Measurements from ENCODE around the gene TBC1D24. TPM values are rescaled to one million over a fixed set of nuclear protein-coding genes. Genes with fewer than 3 reads are reported as not detected.
A peak's percentile ranks its signal among the peaks of the same experiment; 100 is the strongest.

TBC1D24 gene
- polyA plus RNA-seq, 3 donors, result 6.6 to 11.6 (median 7.8) TPM

GRCh38 chr16:2520097-2520783 lies 45.3 kb downstream of the TBC1D24 start, which contains the start of gene AMDHD2:
TSS of gene AMDHD2 (plus strand) at chr16:2520371. CDS start at chr16:2520459, 88 bp downstream.
- WGBS, 3 donors, result 1% methylated on average over 64 to 83 of the region's 83 CpGs
- H3K27ac ChIP-seq (ENCODE audit: low read depth, low read length), result peak within 1 kb of the TSS; percentile 21

GRCh38 chr16:2520784-2521531 lies 46.0 kb downstream of the TBC1D24 start:
- WGBS, 3 donors, result 19 to 27% (median 20%) methylated on average over 40 to 41 of the region's 41 CpGs
- no peak overlapping the region for H3K27ac ChIP-seq (ENCODE audit: low read depth, low read length)

- H3K27ac ChIP-seq (ENCODE audit: low read depth, low read length), result no peak overlapping the region
- 85 to 89% (median 87%) methylated on average over 6 of the region's 6 CpGs for WGBS, 3 donors
Observed at GRCh38 chr16:2523801-2524231, 48.9 kb downstream of the TBC1D24 start.

- WGBS, 3 donors, result 88 to 96% (median 92%) methylated on average over 9 of the region's 9 CpGs
Observed at GRCh38 chr16:2524339-2524938, 49.5 kb downstream of the TBC1D24 start.

GRCh38 chr16:2526135-2526534 lies 51.2 kb downstream of the TBC1D24 start:
- no peak overlapping the region for H3K27ac ChIP-seq (ENCODE audit: low read depth, low read length)
- WGBS, 3 donors, result 52 to 89% (median 73%) methylated on average over 8 of the region's 8 CpGs

More at GRCh38 chr16:2524339-2524938, 49.5 kb downstream of the TBC1D24 start:
- no peak overlapping the region for H3K27ac ChIP-seq (ENCODE audit: low read depth, low read length)

GRCh38 chr16:2527071-2527783 lies 52.3 kb downstream of the TBC1D24 start:
- WGBS, 3 donors, result 84 to 89% (median 88%) methylated on average over 10 to 12 of the region's 12 CpGs
- H3K27ac ChIP-seq (ENCODE audit: low read depth, low read length), result no peak overlapping the region

GRCh38 chr16:2527784-2528100 lies 52.8 kb downstream of the TBC1D24 start:
- WGBS, 3 donors, result 96 to 97% (median 96%) methylated on average over 20 to 24 of the region's 24 CpGs
- no peak overlapping the region for H3K27ac ChIP-seq (ENCODE audit: low read depth, low read length)

GRCh38 chr16:2528161-2529060 lies 53.5 kb downstream of the TBC1D24 start:
- 91 to 94% (median 93%) methylated on average over 35 to 36 of the region's 36 CpGs for WGBS, 3 donors
- H3K27ac ChIP-seq (ENCODE audit: low read depth, low read length), result no peak overlapping the region

GRCh38 chr16:2529061-2529931 lies 54.4 kb downstream of the TBC1D24 start:
- H3K27ac ChIP-seq (ENCODE audit: low read depth, low read length), result no peak overlapping the region
- 86 to 91% (median 90%) methylated on average over 30 to 32 of the region's 32 CpGs for WGBS, 3 donors

- 86 to 91% (median 88%) methylated on average over 15 of the region's 15 CpGs for WGBS, 3 donors
- H3K27ac ChIP-seq (ENCODE audit: low read depth, low read length), result no peak overlapping the region
Observed at GRCh38 chr16:2529961-2530628, 55.2 kb downstream of the TBC1D24 start.

GRCh38 chr16:2530629-2531318 lies 55.8 kb downstream of the TBC1D24 start:
- WGBS, 3 donors, result 82 to 90% (median 88%) methylated on average over 14 of the region's 14 CpGs
- no peak overlapping the region for H3K27ac ChIP-seq (ENCODE audit: low read depth, low read length)

GRCh38 chr16:2531371-2531695 lies 56.4 kb downstream of the TBC1D24 start, which contains the start of gene CEMP1:
TSS of gene CEMP1 (minus strand) at chr16:2531408. CDS start at chr16:2531073, 335 bp downstream.
- 12 to 14% (median 12%) methylated on average over 11 of the region's 11 CpGs for WGBS, 3 donors
- H3K27ac ChIP-seq (ENCODE audit: low read depth, low read length), result peak within 1 kb of the TSS; percentile 93

- peak overlapping the region; percentile 93 for H3K27ac ChIP-seq (ENCODE audit: low read depth, low read length)
- 0 to 1% (median 1%) methylated on average over 60 to 84 of the region's 84 CpGs for WGBS, 3 donors
Observed at GRCh38 chr16:2531696-2532493, 57.0 kb downstream of the TBC1D24 start.

- H3K27ac ChIP-seq (ENCODE audit: low read depth, low read length), result peak overlapping the region; percentile 93
- WGBS, 3 donors, result 0 to 3% (median 2%) methylated on average over 37 of the region's 37 CpGs
Observed at GRCh38 chr16:2532494-2533141, 57.7 kb downstream of the TBC1D24 start.

Data from adipose tissue (tissue), 3 donors.